HepG2 (cell line): Measurements from ENCODE around the gene FAM221B. TPM values are rescaled to one million over a fixed set of nuclear protein-coding genes. Genes with fewer than 3 reads are reported as not detected.

Experiments
- HOXA3 ChIP-seq: sonication (generic); formaldehyde crosslinking; IDR thresholded peaks from 2 replicates; pipeline ENCODE4 v1.5.0; 2020; ENCODE audit warnings: missing genetic modification reagents
- PHF8 ChIP-seq: sonication (generic); formaldehyde crosslinking; IDR thresholded peaks from 2 replicates; pipeline ENCODE4 v1.5.0; 2020; ENCODE audit warnings: missing genetic modification reagents
- TARDBP ChIP-seq: sonication (generic); formaldehyde crosslinking; IDR thresholded peaks from 2 replicates; pipeline ENCODE4 v1.8.0; 2022; ENCODE audit warnings: mild to moderate bottlenecking, missing genetic modification reagents
- TCF7 ChIP-seq: sonication (generic); IDR thresholded peaks from 2 replicates; pipeline ENCODE4 v1.6.1; 2016; ENCODE audit warnings: antibody characterized with exemption, low read depth
- U2AF1 ChIP-seq: fragments of 200-400 bp; formaldehyde crosslinking; optimal IDR thresholded peaks from 2 replicates; pipeline ENCODE3; 2017; ENCODE audit warnings: mild to moderate bottlenecking, low read depth, low read length
- ZBTB8A ChIP-seq: sonication (generic); formaldehyde crosslinking; IDR thresholded peaks from 2 replicates; pipeline ENCODE4 v1.4.0; 2020; ENCODE audit warnings: mild to moderate bottlenecking, low read depth, missing genetic modification reagents, borderline replicate concordance
- ZNF343 ChIP-seq: sonication (generic); formaldehyde crosslinking; IDR thresholded peaks from 2 replicates; pipeline ENCODE4 v1.4.0; 2020; ENCODE audit warnings: mild to moderate bottlenecking, missing genetic modification reagents
- ZNF713 ChIP-seq: sonication (generic); formaldehyde crosslinking; IDR thresholded peaks from 2 replicates; pipeline ENCODE4 v1.4.0; 2020; ENCODE audit warnings: mild to moderate bottlenecking, missing genetic modification reagents
- polyA plus RNA-seq, 8 experiments: library from polyadenylated mRNA; depleted of rRNA in 3 of 8; stranded (reverse) in 7 of 8; unstranded in 1 of 8; fragments of >200 nt; fragmentation: Illumina TruSeq in 4 of 8; extraction: Trizol in 4 of 8; gene quantifications; 2 replicates each; pipeline versions ENCODE4 v1.2.1 to v1.2.3, GENCODE V29; 2011 to 2016; ENCODE audit warnings: low read depth in 4 of 8, missing spikeins in 1 of 8, mixed read lengths in 1 of 8; ENCODE audit not compliant: insufficient read depth in 1 of 8
- total RNA-seq, 5 experiments: library from RNA; depleted of rRNA; stranded (reverse); fragments of >200 nt; fragmentation: Illumina TruSeq; extraction: Trizol; gene quantifications; 2 replicates each; pipeline ENCODE4 v1.2.3, GENCODE V29; 2016; ENCODE audit warnings: low read depth in 1 of 5
- TF ChIP-seq, protein P1 (sequence below): sonication (generic); formaldehyde crosslinking; IDR thresholded peaks from 2 replicates; pipeline ENCODE4 v1.4.0; 2020; ENCODE audit warnings: missing genetic modification reagents, borderline replicate concordance
- TF ChIP-seq, protein P2 (sequence below): sonication (generic); formaldehyde crosslinking; IDR thresholded peaks from 2 replicates; pipeline ENCODE4 v1.5.1; 2020; ENCODE audit warnings: mild to moderate bottlenecking, moderate library complexity, missing genetic modification reagents
- TF ChIP-seq, protein P3 (sequence below): sonication (generic); formaldehyde crosslinking; IDR thresholded peaks from 2 replicates; pipeline ENCODE4 v1.4.0; 2020; ENCODE audit warnings: low read depth, missing genetic modification reagents
- TF ChIP-seq, protein P4 (sequence below): sonication (generic); formaldehyde crosslinking; IDR thresholded peaks from 2 replicates; pipeline ENCODE4 v1.5.1; 2020; ENCODE audit warnings: mild to moderate bottlenecking, missing genetic modification reagents, moderate library complexity
- TF ChIP-seq, protein P5 (sequence below): IDR thresholded peaks from 2 replicates; pipeline ENCODE4 v1.6.1; 2018; ENCODE audit warnings: missing genetic modification reagents, mild to moderate bottlenecking, missing compliant biosample characterization

FAM221B gene
- total and polyA plus RNA-seq, 2 of the 13 experiments (the other 11 are each of a cell fraction or from before 2014, with no cell fraction given): not detected

DNA sequence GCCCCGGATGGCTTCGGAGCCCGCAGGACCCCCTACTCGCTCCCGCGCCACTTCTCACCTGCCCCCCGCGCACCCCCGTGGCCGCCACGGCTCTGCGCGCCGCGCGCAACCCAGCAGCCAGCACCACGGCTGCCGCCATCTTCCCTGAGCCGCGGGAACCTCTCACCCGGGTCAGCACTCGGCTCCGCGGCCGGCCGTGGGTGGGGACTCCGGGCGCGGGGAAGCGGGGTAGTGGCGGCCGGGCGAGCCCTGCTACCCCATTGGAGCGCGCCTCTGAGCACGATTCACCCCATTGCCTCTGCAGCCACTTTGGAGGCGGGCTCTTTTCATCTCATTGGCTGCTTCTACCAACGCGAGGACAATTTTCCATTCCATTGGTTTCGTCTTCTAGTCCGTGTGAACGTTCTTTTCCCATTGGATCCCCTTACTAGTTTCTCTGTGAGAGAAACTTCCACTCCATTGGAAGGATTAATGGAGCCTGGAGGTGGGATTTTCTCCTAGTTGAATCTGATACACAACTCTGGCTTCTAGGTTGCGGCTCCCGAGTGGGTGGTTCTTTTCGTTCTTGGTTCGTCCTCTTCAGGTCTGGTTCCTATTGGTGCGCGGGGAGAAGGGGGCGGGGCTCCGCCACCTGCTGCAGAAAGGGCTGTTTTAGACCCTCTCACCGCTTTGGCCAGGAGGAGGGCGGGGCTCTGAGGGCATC lies 13.5 kb downstream of the FAM221B start, which contains the start of gene HINT2 (continued):
- no peak for TF ChIP-seq TCF7
- TF ChIP-seq, protein P1, sequence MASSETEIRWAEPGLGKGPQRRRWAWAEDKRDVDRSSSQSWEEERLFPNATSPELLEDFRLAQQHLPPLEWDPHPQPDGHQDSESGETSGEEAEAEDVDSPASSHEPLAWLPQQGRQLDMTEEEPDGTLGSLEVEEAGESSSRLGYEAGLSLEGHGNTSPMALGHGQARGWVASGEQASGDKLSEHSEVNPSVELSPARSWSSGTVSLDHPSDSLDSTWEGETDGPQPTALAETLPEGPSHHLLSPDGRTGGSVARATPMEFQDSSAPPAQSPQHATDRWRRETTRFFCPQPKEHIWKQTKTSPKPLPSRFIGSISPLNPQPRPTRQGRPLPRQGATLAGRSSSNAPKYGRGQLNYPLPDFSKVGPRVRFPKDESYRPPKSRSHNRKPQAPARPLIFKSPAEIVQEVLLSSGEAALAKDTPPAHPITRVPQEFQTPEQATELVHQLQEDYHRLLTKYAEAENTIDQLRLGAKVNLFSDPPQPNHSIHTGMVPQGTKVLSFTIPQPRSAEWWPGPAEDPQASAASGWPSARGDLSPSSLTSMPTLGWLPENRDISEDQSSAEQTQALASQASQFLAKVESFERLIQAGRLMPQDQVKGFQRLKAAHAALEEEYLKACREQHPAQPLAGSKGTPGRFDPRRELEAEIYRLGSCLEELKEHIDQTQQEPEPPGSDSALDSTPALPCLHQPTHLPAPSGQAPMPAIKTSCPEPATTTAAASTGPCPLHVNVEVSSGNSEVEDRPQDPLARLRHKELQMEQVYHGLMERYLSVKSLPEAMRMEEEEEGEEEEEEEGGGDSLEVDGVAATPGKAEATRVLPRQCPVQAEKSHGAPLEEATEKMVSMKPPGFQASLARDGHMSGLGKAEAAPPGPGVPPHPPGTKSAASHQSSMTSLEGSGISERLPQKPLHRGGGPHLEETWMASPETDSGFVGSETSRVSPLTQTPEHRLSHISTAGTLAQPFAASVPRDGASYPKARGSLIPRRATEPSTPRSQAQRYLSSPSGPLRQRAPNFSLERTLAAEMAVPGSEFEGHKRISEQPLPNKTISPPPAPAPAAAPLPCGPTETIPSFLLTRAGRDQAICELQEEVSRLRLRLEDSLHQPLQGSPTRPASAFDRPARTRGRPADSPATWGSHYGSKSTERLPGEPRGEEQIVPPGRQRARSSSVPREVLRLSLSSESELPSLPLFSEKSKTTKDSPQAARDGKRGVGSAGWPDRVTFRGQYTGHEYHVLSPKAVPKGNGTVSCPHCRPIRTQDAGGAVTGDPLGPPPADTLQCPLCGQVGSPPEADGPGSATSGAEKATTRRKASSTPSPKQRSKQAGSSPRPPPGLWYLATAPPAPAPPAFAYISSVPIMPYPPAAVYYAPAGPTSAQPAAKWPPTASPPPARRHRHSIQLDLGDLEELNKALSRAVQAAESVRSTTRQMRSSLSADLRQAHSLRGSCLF: no peak
- TF ChIP-seq, protein P2, sequence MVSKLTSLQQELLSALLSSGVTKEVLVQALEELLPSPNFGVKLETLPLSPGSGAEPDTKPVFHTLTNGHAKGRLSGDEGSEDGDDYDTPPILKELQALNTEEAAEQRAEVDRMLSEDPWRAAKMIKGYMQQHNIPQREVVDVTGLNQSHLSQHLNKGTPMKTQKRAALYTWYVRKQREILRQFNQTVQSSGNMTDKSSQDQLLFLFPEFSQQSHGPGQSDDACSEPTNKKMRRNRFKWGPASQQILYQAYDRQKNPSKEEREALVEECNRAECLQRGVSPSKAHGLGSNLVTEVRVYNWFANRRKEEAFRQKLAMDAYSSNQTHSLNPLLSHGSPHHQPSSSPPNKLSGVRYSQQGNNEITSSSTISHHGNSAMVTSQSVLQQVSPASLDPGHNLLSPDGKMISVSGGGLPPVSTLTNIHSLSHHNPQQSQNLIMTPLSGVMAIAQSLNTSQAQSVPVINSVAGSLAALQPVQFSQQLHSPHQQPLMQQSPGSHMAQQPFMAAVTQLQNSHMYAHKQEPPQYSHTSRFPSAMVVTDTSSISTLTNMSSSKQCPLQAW (CRISPR knock-in tag): peak; percentile 25; the same call in 1 of the 2 replicates
- no peak for TF ChIP-seq ZNF713
- TF ChIP-seq, protein P3, sequence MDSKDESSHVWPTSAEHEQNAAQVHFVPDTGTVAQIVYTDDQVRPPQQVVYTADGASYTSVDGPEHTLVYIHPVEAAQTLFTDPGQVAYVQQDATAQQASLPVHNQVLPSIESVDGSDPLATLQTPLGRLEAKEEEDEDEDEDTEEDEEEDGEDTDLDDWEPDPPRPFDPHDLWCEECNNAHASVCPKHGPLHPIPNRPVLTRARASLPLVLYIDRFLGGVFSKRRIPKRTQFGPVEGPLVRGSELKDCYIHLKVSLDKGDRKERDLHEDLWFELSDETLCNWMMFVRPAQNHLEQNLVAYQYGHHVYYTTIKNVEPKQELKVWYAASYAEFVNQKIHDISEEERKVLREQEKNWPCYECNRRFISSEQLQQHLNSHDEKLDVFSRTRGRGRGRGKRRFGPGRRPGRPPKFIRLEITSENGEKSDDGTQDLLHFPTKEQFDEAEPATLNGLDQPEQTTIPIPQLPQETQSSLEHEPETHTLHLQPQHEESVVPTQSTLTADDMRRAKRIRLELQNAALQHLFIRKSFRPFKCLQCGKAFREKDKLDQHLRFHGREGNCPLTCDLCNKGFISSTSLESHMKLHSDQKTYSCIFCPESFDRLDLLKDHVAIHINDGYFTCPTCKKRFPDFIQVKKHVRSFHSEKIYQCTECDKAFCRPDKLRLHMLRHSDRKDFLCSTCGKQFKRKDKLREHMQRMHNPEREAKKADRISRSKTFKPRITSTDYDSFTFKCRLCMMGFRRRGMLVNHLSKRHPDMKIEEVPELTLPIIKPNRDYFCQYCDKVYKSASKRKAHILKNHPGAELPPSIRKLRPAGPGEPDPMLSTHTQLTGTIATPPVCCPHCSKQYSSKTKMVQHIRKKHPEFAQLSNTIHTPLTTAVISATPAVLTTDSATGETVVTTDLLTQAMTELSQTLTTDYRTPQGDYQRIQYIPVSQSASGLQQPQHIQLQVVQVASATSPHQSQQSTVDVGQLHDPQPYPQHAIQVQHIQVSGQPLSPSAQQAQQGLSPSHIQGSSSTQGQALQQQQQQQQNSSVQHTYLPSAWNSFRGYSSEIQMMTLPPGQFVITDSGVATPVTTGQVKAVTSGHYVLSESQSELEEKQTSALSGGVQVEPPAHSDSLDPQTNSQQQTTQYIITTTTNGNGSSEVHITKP: peak; percentile 71; the same call in 1 of the 2 replicates
- TF ChIP-seq, protein P4, sequence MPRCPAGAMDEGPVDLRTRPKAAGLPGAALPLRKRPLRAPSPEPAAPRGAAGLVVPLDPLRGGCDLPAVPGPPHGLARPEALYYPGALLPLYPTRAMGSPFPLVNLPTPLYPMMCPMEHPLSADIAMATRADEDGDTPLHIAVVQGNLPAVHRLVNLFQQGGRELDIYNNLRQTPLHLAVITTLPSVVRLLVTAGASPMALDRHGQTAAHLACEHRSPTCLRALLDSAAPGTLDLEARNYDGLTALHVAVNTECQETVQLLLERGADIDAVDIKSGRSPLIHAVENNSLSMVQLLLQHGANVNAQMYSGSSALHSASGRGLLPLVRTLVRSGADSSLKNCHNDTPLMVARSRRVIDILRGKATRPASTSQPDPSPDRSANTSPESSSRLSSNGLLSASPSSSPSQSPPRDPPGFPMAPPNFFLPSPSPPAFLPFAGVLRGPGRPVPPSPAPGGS: 0 out of 2 replicates have a peak, but pooled peaks have one; percentile 12
- peak; percentile 33 for TF ChIP-seq U2AF1
- TF ChIP-seq PHF8: peak; percentile 74
- TF ChIP-seq TARDBP (CRISPR knock-in tag): 0 out of 2 replicates have a peak, but pooled peaks have one; percentile 15
- TF ChIP-seq HOXA3 (CRISPR knock-in tag): peak; percentile 57
- TF ChIP-seq, protein P5, sequence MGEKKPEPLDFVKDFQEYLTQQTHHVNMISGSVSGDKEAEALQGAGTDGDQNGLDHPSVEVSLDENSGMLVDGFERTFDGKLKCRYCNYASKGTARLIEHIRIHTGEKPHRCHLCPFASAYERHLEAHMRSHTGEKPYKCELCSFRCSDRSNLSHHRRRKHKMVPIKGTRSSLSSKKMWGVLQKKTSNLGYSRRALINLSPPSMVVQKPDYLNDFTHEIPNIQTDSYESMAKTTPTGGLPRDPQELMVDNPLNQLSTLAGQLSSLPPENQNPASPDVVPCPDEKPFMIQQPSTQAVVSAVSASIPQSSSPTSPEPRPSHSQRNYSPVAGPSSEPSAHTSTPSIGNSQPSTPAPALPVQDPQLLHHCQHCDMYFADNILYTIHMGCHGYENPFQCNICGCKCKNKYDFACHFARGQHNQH: 0 out of 2 replicates have a peak, but pooled peaks have one; percentile 1
- peak; percentile 56; the same call in 1 of the 2 replicates for TF ChIP-seq ZNF343 (CRISPR knock-in tag)
- TF ChIP-seq ZBTB8A: no peak
